GM12874 (cell line): ENCODE measurements around the gene CA6.

Experiments
- CTCF ChIP-seq: IDR thresholded peaks from 2 replicates; pipeline ENCODE4 v1.5.1; 2011; ENCODE audit warnings: low read depth, mild to moderate bottlenecking, control low read depth, low read length, moderate library complexity; ENCODE audit not compliant: insufficient read depth

The CA6 gene

GRCh38 chr1:9010781-9011323, 65.2 kb downstream of the CA6 start:
- no peak for TF ChIP-seq CTCF

DNA sequence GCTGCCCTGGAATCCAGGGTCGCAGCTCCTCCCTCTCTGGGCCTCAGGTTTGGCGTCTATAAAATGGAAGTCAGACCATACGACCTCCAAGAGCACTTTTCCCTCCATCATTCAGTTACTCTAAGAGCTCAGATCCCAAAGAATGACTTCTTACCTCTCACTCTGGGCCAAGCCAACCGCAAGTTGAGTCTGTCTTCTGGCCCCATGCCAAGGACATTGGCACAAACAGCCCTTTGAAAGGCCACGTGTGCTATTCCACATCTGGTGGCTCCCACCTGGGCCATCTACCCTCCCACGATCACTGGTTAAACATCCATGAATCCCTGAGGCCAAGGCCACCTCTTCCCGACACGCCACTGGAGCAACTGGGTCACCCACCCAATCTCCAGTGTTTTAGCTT, 68.2 kb downstream of the CA6 start:
- TF ChIP-seq CTCF, result no peak

- TF ChIP-seq CTCF, result no peak
These were observed 69.1 kb downstream of the CA6 start for GRCh38 chr1:9014475-9015375.

GRCh38 chr1:9016455-9016854, 70.8 kb downstream of the CA6 start:
- no peak for TF ChIP-seq CTCF

DNA sequence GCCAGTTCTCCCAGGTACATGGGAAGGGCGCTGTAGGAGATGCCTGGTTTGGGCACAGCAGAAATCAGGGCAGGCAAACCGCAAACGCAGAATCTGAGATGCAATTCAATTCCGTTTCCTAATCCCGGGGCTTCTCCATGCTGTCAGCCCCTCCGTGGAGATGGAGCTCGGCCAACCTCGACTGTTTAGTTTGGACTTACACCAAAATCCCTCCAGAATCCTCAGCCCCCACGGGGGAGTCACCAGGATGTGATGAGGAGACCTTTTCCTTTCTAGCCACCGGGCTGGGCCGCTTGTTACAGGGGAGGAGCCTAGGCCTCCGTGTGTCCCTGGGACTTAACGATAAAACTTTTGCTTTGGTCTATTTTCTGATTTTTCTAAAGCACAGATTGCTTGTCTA, 72.7 kb downstream of the CA6 start:
- no peak for TF ChIP-seq CTCF

DNA sequence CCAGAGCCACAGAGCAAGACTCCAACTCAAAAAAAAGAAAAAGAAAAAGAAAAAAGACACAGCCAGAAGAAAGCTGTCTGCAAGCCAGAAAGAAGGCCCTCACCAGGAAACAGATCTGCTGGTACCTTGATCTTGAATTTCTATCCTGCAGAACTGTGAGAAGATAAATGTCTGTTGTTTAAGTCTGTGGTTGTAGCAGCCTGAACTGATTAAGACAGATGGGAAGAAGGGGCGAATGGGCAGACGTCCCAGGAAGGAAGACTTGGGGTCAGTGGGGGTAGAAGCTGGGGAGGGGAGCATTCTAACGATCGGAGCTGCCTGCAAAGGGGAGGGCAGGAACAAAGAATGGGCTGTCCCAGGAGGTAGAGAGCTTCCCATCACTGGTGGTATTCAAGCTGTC, 74.2 kb downstream of the CA6 start:
- TF ChIP-seq CTCF, result no peak

GRCh38 chr1:9020305-9020704, 74.6 kb downstream of the CA6 start:
- TF ChIP-seq CTCF, result no peak
